ENCODE measurements around the gene UQCRC1. TPM values are rescaled to one million over a fixed set of nuclear protein-coding genes. Genes with fewer than 3 reads are reported as not detected.

Gene UQCRC1
- total and polyA plus RNA-seq, 2 of the 8 experiments (the other 6 are each of a cell fraction or from before 2014, with no cell fraction given) = 310 to 720 TPM

- TF ChIP-seq TCF12 (IDR thresholded peaks at IDR 0.05; ENCODE audit: low read depth, low read length) (no peak), ASH2L (IDR thresholded peaks at IDR 0.05; ENCODE audit: low read length) (no peak), GTF2F1 (IDR thresholded peaks at IDR 0.05; ENCODE audit: borderline replicate concordance, low read depth, low read length) (no peak), SIRT6 (IDR thresholded peaks at IDR 0.05; ENCODE audit: low read length) (no peak), SP4 (IDR thresholded peaks at IDR 0.05; ENCODE audit: low read length) (no peak), EGR1 (IDR thresholded peaks at IDR 0.05; ENCODE audit: borderline replicate concordance, low read depth, low read length) (no peak), CREB1 (IDR thresholded peaks at IDR 0.05) (peak; percentile 39; the same call in 1 of the 2 replicates), POLR2AphosphoS5 (IDR thresholded peaks at IDR 0.05; ENCODE audit: low read depth, low read length) (peak; percentile 67)
These were observed 52.4 kb downstream of the UQCRC1 start, which contains the start of gene PFKFB4 (continued) for GRCh38 chr3:48556796-48557626.

All from H1 (cell line).